ENCODE measurements around the gene XPNPEP2. TPM values are rescaled to one million over a fixed set of nuclear protein-coding genes. Genes with fewer than 3 reads are reported as not detected.

The XPNPEP2 gene
- total RNA-seq, 1 experiment from 2014 or later, result not detected

DNA sequence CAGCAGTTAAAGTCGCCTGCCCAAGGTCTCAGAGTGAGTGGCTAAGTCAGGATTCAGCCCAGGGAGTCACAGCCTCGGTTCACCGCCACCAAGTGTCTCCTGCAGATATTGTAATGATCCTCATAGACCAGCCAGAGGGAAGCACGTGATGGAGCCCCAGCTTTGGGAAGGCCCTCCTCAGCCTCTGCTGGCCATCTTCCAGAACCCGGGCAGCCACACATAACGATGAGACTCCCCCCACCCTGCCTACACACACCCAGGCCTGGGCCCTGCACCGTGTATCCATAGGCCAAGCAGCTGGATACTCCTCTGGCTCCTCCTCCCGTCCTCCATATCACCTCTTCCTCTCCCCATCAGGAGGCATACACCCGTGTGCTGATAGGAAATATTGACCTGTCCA lies 21.4 kb downstream of the XPNPEP2 start:
- no TSS peak for BruUV-seq (replicated peaks)
- H3K4me3 Mint-ChIP-seq (ENCODE audit: low read depth, unreplicated experiment), result no peak overlapping the region
- no peak overlapping the region for H3K27ac Mint-ChIP-seq (ENCODE audit: unreplicated experiment)
- H3K36me3 Mint-ChIP-seq (ENCODE audit: insufficient read depth, unreplicated experiment), result no peaks in the 10 kb centered on the region
- no peaks in the 10 kb centered on the region for H3K27me3 Mint-ChIP-seq (ENCODE audit: unreplicated experiment)
- no peaks in the 10 kb centered on the region for H3K4me1 Mint-ChIP-seq (ENCODE audit: low read depth, unreplicated experiment)
- CTCF ChIA-PET, result interaction anchor here (0.5 kb wide), 1 partner anchor 67 kb away, joined by 5 read pairs; no protein-coding TSS in a partner anchor
- TF ChIP-seq, protein P1, sequence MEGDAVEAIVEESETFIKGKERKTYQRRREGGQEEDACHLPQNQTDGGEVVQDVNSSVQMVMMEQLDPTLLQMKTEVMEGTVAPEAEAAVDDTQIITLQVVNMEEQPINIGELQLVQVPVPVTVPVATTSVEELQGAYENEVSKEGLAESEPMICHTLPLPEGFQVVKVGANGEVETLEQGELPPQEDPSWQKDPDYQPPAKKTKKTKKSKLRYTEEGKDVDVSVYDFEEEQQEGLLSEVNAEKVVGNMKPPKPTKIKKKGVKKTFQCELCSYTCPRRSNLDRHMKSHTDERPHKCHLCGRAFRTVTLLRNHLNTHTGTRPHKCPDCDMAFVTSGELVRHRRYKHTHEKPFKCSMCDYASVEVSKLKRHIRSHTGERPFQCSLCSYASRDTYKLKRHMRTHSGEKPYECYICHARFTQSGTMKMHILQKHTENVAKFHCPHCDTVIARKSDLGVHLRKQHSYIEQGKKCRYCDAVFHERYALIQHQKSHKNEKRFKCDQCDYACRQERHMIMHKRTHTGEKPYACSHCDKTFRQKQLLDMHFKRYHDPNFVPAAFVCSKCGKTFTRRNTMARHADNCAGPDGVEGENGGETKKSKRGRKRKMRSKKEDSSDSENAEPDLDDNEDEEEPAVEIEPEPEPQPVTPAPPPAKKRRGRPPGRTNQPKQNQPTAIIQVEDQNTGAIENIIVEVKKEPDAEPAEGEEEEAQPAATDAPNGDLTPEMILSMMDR (IDR thresholded peaks at IDR 0.05; ENCODE audit: unreplicated experiment), result no peak
- no peaks in the 10 kb centered on the region for H3K9me3 Mint-ChIP-seq (ENCODE audit: low read depth, unreplicated experiment)
- DNase-seq, result no peak
- intact Hi-C loops (cut with micrococcal nuclease; ENCODE audit: unreplicated experiment), result no loop called here

DNA sequence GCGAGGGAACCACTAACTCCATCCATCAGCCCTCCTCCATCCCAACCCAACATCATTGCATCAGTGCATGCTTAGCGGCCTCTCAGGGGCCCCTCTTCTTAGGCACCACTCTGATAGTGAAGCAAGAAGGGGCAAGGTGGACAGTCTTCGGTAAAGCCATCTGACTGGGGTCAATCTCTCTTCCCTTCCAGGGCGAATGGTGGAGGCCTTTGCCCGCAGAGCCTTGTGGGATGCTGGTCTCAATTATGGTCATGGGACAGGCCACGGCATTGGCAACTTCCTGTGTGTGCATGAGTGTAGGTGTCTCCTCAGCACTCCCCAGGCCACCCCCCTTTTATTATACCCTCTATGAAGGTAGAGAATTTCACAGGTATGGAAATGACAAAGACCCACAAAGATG lies 22.2 kb downstream of the XPNPEP2 start:
- no peaks in the 10 kb centered on the region for H3K4me1 Mint-ChIP-seq (ENCODE audit: low read depth, unreplicated experiment)

DNA sequence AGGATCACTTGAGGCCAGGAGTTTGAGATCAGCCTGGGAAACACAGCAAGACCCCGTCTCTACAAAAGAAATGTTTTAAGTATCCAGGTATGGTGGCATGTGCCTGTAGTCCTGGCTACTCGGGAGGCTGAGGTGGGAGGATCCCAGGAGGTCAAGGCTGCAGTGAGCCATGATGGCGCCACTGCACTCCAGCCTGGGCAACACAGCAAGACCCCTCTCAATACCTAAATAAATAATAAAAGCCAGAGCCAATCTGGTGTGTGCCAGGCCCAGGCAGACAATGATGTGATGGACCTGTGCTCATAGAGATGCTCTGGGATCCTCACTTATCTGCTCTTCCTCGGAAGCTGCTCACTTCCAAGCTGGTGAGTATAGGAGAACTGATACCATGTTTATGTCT lies 22.8 kb downstream of the XPNPEP2 start:
- no peaks in the 10 kb centered on the region for H3K9me3 Mint-ChIP-seq (ENCODE audit: low read depth, unreplicated experiment)
- no peaks in the 10 kb centered on the region for H3K36me3 Mint-ChIP-seq (ENCODE audit: insufficient read depth, unreplicated experiment)
- no TSS peak for BruUV-seq (replicated peaks)
- no peak overlapping the region for H3K4me3 Mint-ChIP-seq (ENCODE audit: low read depth, unreplicated experiment)
- no peak for DNase-seq
- intact Hi-C loops (cut with micrococcal nuclease; ENCODE audit: unreplicated experiment), result no loop called here
- no peak overlapping the region for H3K27ac Mint-ChIP-seq (ENCODE audit: unreplicated experiment)
- no peaks in the 10 kb centered on the region for H3K4me1 Mint-ChIP-seq (ENCODE audit: low read depth, unreplicated experiment)
- H3K27me3 Mint-ChIP-seq (ENCODE audit: unreplicated experiment), result no peaks in the 10 kb centered on the region
- TF ChIP-seq, protein P1 (IDR thresholded peaks at IDR 0.05; ENCODE audit: unreplicated experiment), result no peak
- CTCF ChIA-PET, result no interaction called here

More for the DNA sequence above, 22.2 kb downstream of the XPNPEP2 start:
- CTCF ChIA-PET, result no interaction called here
- H3K4me3 Mint-ChIP-seq (ENCODE audit: low read depth, unreplicated experiment), result no peak overlapping the region
- no peaks in the 10 kb centered on the region for H3K27me3 Mint-ChIP-seq (ENCODE audit: unreplicated experiment)
- no peak overlapping the region for H3K27ac Mint-ChIP-seq (ENCODE audit: unreplicated experiment)
- no peaks in the 10 kb centered on the region for H3K36me3 Mint-ChIP-seq (ENCODE audit: insufficient read depth, unreplicated experiment)
- TF ChIP-seq, protein P1 (IDR thresholded peaks at IDR 0.05; ENCODE audit: unreplicated experiment), result no peak
- BruUV-seq (replicated peaks), result no TSS peak
- intact Hi-C loops (cut with micrococcal nuclease; ENCODE audit: unreplicated experiment), result no loop called here
- H3K9me3 Mint-ChIP-seq (ENCODE audit: low read depth, unreplicated experiment), result no peaks in the 10 kb centered on the region
- DNase-seq, result no peak

DNA sequence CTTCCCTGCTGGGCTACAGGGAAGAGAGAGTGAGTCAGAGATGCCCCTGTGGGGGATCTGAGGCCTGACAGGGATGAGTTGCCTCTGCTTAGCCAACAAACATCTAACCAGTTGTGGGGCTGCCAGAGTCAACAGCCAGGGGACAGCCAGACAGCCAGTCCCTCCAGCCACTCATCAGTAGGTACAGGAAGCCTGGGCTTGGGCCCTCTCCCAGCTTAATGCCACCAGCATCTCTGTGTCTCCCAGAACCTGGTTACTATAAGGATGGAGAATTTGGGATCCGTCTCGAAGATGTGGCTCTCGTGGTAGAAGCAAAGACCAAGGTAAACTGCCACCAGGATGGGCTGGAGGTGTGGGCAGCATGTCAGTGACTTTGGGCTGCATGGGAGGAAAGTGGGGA lies 23.7 kb downstream of the XPNPEP2 start:
- Mint-ChIP-seq H3K4me1 (ENCODE audit: low read depth, unreplicated experiment) (no peaks in the 10 kb centered on the region), H3K9me3 (ENCODE audit: low read depth, unreplicated experiment) (no peaks in the 10 kb centered on the region), H3K27ac (ENCODE audit: unreplicated experiment) (no peak overlapping the region), H3K27me3 (ENCODE audit: unreplicated experiment) (no peaks in the 10 kb centered on the region), H3K4me3 (ENCODE audit: low read depth, unreplicated experiment) (no peak overlapping the region), H3K36me3 (ENCODE audit: insufficient read depth, unreplicated experiment) (no peaks in the 10 kb centered on the region)
- no peak for DNase-seq
- no TSS peak for BruUV-seq (replicated peaks)
- intact Hi-C loops (cut with micrococcal nuclease; ENCODE audit: unreplicated experiment), result no loop called here
- CTCF ChIA-PET, result no interaction called here
- TF ChIP-seq, protein P1 (IDR thresholded peaks at IDR 0.05; ENCODE audit: unreplicated experiment), result no peak
